ENCODE data around the gene SPTBN1.

- TF ChIP-seq CTCF (IDR thresholded peaks at IDR 0.05; ENCODE audit: low read depth, low read length) = no peak
- no peak for TF ChIP-seq EZH2phosphoT487 (IDR thresholded peaks at IDR 0.05; ENCODE audit: low read depth)
These were observed 217.4 kb downstream of the SPTBN1 start for GRCh38 chr2:54673501-54673998.
